PFSK-1 (cell line): ENCODE results near the gene ABLIM2.

Experiments used
- FOXP2 ChIP-seq: optimal IDR thresholded peaks from 2 replicates; pipeline ENCODE3; 2011; ENCODE audit warnings: borderline replicate concordance, control low read depth, inconsistent platforms; ENCODE audit not compliant: insufficient read depth; ENCODE audit errors: extremely low read length, extremely low read depth
- POLR2AphosphoS5 ChIP-seq: IDR thresholded peaks from 2 replicates; pipeline ENCODE4 v1.6.1; 2012; ENCODE audit warnings: low read depth, mild to moderate bottlenecking, control low read depth, low read length, moderate library complexity
- REST ChIP-seq, 2 experiments: IDR thresholded peaks; 2 replicates each; pipeline versions ENCODE4 v1.6.1 to v1.8.0; 2011 to 2012; ENCODE audit warnings: low read depth in 2 of 2, low read length in 2 of 2, control low read depth in 1 of 2, inconsistent platforms in 1 of 2, mild to moderate bottlenecking in 1 of 2, moderate library complexity in 1 of 2; ENCODE audit not compliant: insufficient read depth in 1 of 2
- SIN3A ChIP-seq: IDR thresholded peaks from 2 replicates; pipeline ENCODE4 v1.6.1; 2012; ENCODE audit warnings: mild to moderate bottlenecking, low read length, moderate library complexity, borderline replicate concordance; ENCODE audit not compliant: insufficient read depth
- TAF1 ChIP-seq: IDR thresholded peaks from 2 replicates; pipeline ENCODE4 v1.6.1; 2012; ENCODE audit warnings: low read length, control low read depth, borderline replicate concordance; ENCODE audit not compliant: insufficient read depth

The ABLIM2 gene

DNA sequence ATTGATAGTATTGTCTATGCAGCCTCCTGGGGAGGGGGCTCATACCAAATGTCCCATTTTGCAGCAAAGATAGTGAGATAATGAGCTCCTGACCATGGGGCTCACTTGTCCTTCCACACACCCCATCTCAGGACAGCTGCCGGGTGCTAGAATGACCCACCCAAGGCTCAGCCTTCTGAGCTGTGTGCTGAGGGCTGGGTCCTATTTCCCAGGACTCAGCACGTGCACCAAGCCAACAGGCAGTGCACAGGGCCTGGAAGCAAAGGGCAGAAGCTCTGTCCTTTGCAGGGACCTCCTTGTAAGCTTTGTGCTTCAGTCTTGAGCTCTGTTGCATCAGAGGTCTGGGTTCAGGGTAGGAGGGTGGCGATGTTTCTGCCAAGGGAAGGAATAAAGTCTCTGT lies 11.2 kb upstream of the ABLIM2 start:
- TF ChIP-seq POLR2AphosphoS5 (no peak), REST (IDR thresholded peaks at IDR 0.05; ENCODE audit: insufficient read depth in 1 of 2, low read depth in 2 of 2, low read length in 2 of 2) (no peak), TAF1 (no peak), SIN3A (no peak), FOXP2 (no peak)

GRCh38 chr4:8168832-8169598 lies 10.4 kb upstream of the ABLIM2 start:
- no peak for TF ChIP-seq FOXP2
- no peak for TF ChIP-seq REST (IDR thresholded peaks at IDR 0.05; ENCODE audit: insufficient read depth in 1 of 2, low read depth in 2 of 2, low read length in 2 of 2)
- no peak for TF ChIP-seq SIN3A
- TF ChIP-seq TAF1, result no peak
- TF ChIP-seq POLR2AphosphoS5, result no peak

DNA sequence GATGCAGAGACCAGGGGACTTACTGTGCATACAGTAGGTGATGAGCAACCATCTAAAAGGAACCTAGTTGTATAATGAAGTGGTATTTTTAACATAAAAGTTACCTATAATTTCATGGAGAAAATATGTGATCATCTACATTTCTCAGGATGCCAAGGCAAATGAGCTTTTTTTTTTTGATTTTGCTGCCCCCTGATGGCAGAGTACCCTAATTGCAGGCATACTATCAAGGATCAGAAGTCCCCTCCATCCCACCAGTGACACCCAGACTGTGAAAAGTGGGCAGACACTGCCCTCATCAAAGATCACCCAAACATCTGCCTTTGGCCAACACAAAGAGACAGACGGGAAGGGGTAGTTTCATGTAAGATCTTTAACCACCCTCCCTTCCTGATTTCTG lies 9.6 kb upstream of the ABLIM2 start:
- no peak for TF ChIP-seq SIN3A
- TF ChIP-seq FOXP2, result no peak
- TF ChIP-seq POLR2AphosphoS5, result no peak
- TF ChIP-seq TAF1, result no peak

DNA sequence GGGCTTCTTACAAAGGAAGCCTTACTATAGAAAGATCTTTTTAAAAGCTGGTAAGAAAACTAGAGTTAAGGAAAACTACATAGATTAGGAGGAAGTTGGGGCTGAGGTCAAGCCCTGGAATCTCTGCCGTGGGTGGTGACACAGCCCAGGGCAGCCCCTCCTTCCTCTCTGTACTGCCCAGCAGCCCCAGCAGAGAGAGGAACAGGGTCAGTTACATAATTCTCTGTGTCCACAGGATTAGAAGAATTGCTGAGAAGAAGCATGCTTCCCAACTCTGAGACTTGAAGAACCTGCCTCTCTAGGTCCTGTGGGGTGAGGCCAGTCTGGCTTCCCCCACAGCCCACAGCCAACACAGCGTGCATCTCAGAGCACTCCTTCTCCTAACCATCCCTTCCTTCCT lies 9.2 kb upstream of the ABLIM2 start:
- TF ChIP-seq FOXP2 (no peak), SIN3A (no peak), TAF1 (no peak), REST (IDR thresholded peaks at IDR 0.05; ENCODE audit: insufficient read depth in 1 of 2, low read depth in 2 of 2, low read length in 2 of 2) (no peak), POLR2AphosphoS5 (no peak)

- TF ChIP-seq POLR2AphosphoS5, result no peak
- no peak for TF ChIP-seq FOXP2
- TF ChIP-seq REST (IDR thresholded peaks at IDR 0.05; ENCODE audit: insufficient read depth in 1 of 2, low read depth in 2 of 2, low read length in 2 of 2), result no peak
- TF ChIP-seq SIN3A, result no peak
- TF ChIP-seq TAF1, result no peak
Measured at GRCh38 chr4:8167291-8167690, 8.7 kb upstream of the ABLIM2 start.
